SK-N-SH (cell line): ENCODE results near the gene AP5B1. TPM values are rescaled to one million over a fixed set of nuclear protein-coding genes. Genes with fewer than 3 reads are reported as not detected.

Experiments used
- CTCF ChIA-PET: fragments of 300-600, 350-600 bp; formaldehyde crosslinking; extraction: SDS; loops from one replicate; lab custom pipeline; 2021; lab: Yijun Ruan, JAX
- POLR2A ChIA-PET: fragments of 350-600 bp; sonication (Branson Sonifier 250); formaldehyde crosslinking; extraction: SDS; loops from one replicate; lab custom pipeline; 2020; ENCODE audit warnings: antibody characterized with exemption, inconsistent platforms; lab: Yijun Ruan, JAX
- DNase-seq: peaks from one replicate; pipeline ENCODE4 v3.0.0; 2012
- H2AFZ ChIP-seq: fragments of 200-600 bp; sonication (generic); 2 replicates; pipeline ENCODE4 v1.8.1; 2016; ENCODE audit warnings: antibody characterized with exemption, mild to moderate bottlenecking, low read depth
- H3F3A ChIP-seq: fragments of 200-600 bp; sonication (generic); replicated peaks from 2 replicates; pipeline ENCODE3; 2016; ENCODE audit warnings: antibody characterized with exemption, mild to moderate bottlenecking; ENCODE audit not compliant: insufficient read depth
- H3K27ac ChIP-seq, 2 experiments: fragments of 200-500 bp in 1 of 2; fragments of 200-600 bp in 1 of 2; sonication (Bioruptor generic) in 1 of 2; sonication (generic), shearing (Covaris generic) in 1 of 2; 2 replicates each; pipeline versions ENCODE4 v1.5.1 to v1.6.1; 2014 to 2016; ENCODE audit warnings: low read depth in 2 of 2, inconsistent platforms in 1 of 2, low read length in 1 of 2, mild to moderate bottlenecking in 1 of 2, mixed read lengths in 1 of 2
- H3K27me3 ChIP-seq: fragments of 200-600 bp; sonication (generic), shearing (Covaris generic); 2 replicates; pipeline ENCODE4 v1.6.1; 2016; ENCODE audit warnings: mixed run types; ENCODE audit not compliant: insufficient read depth
- H3K36me3 ChIP-seq, 2 experiments: fragments of 200-500 bp in 1 of 2; fragments of 200-600 bp in 1 of 2; sonication (Bioruptor generic) in 1 of 2; sonication (generic) in 1 of 2; replicated peaks in 1 of 2; 2 replicates each; pipeline versions ENCODE3 to v1.5.1; 2014 to 2016; ENCODE audit warnings: low read length in 1 of 2, mild to moderate bottlenecking in 1 of 2; ENCODE audit not compliant: insufficient read depth in 2 of 2, control insufficient read depth in 1 of 2
- H3K4me1 ChIP-seq, 2 experiments: fragments of 200-500 bp in 1 of 2; fragments of 200-600 bp in 1 of 2; sonication (Bioruptor generic) in 1 of 2; sonication (generic), shearing (Covaris generic) in 1 of 2; 2 replicates each; pipeline versions ENCODE4 v1.5.1 to v1.6.1; 2014 to 2016; ENCODE audit warnings: low read depth in 1 of 2, low read length in 1 of 2, mixed run types in 1 of 2; ENCODE audit not compliant: insufficient read depth in 2 of 2, control insufficient read depth in 1 of 2
- H3K4me2 ChIP-seq: fragments of 200-600 bp; sonication (generic), shearing (Covaris generic); 2 replicates; pipeline ENCODE4 v1.6.1; 2017; ENCODE audit warnings: mixed run types
- H3K4me3 ChIP-seq, 2 experiments: fragments of 200-500 bp in 1 of 2; fragments of 200-600 bp in 1 of 2; sonication (Bioruptor generic) in 1 of 2; sonication (generic), shearing (Covaris generic) in 1 of 2; 2 replicates each; pipeline versions ENCODE4 v1.5.1 to v1.8.1; 2014 to 2016; ENCODE audit warnings: low read depth in 2 of 2, inconsistent platforms in 1 of 2, low read length in 1 of 2, mild to moderate bottlenecking in 1 of 2, mixed read lengths in 1 of 2, moderate library complexity in 1 of 2
- H3K79me2 ChIP-seq: fragments of 200-600 bp; sonication (generic); 2 replicates; pipeline ENCODE4 v1.8.1; 2017; ENCODE audit warnings: mild to moderate bottlenecking; ENCODE audit not compliant: insufficient read depth
- H3K9ac ChIP-seq: fragments of 200-600 bp; sonication (generic); 2 replicates; pipeline ENCODE4 v1.6.1; 2017; ENCODE audit warnings: mixed run types
- H3K9me2 ChIP-seq: fragments of 200-600 bp; sonication (generic); 2 replicates; pipeline ENCODE4 v1.6.1; 2017; ENCODE audit warnings: mixed run types
- H3K9me3 ChIP-seq: fragments of 200-600 bp; sonication (generic); 2 replicates; pipeline ENCODE4 v1.6.1; 2017; ENCODE audit warnings: mixed run types, mild to moderate bottlenecking, moderate library complexity
- H4K20me1 ChIP-seq: fragments of 200-600 bp; sonication (generic); 2 replicates; pipeline ENCODE4 v1.6.1; 2017; ENCODE audit warnings: mild to moderate bottlenecking, mixed run types; ENCODE audit not compliant: insufficient read depth
- CTCF ChIP-seq: fragments of 200-600 bp; sonication (generic); IDR thresholded peaks from 2 replicates; pipeline ENCODE4 v1.6.1; 2017; ENCODE audit warnings: antibody characterized with exemption, mild to moderate bottlenecking, moderate library complexity
- EP300 ChIP-seq, 2 experiments: IDR thresholded peaks; 2 replicates each; pipeline versions ENCODE4 v1.4.0 to v1.6.1; 2012; ENCODE audit warnings: borderline replicate concordance in 1 of 2, low read depth in 1 of 2, low read length in 1 of 2
- EZH2phosphoT487 ChIP-seq: fragments of 200-600 bp; sonication (generic); IDR thresholded peaks from 2 replicates; pipeline ENCODE4 v1.6.1; 2017; ENCODE audit warnings: low read depth, mixed run types, mild to moderate bottlenecking, antibody characterized with exemption, moderate library complexity, borderline replicate concordance
- FOSL2 ChIP-seq: IDR thresholded peaks from 2 replicates; pipeline ENCODE4 v1.4.0; 2012; ENCODE audit warnings: low read depth, mild to moderate bottlenecking, moderate library complexity, borderline replicate concordance
- GABPA ChIP-seq: IDR thresholded peaks from 2 replicates; pipeline ENCODE4 v1.4.0; 2012; ENCODE audit warnings: low read depth, mild to moderate bottlenecking
- GATA2 ChIP-seq: sonication (generic); formaldehyde crosslinking; IDR thresholded peaks from 2 replicates; pipeline ENCODE4 v1.5.0; 2020; ENCODE audit warnings: mild to moderate bottlenecking, missing genetic modification reagents
- JUND ChIP-seq: IDR thresholded peaks from 2 replicates; pipeline ENCODE4 v1.4.0; 2012
- MEF2A ChIP-seq: IDR thresholded peaks from 2 replicates; pipeline ENCODE4 v1.4.0; 2012; ENCODE audit warnings: low read depth, borderline replicate concordance
- NFIC ChIP-seq: IDR thresholded peaks from 2 replicates; pipeline ENCODE4 v1.4.0; 2012; ENCODE audit warnings: borderline replicate concordance
- NRF1 ChIP-seq: IDR thresholded peaks from 2 replicates; pipeline ENCODE4 v1.6.1; 2012; ENCODE audit warnings: low read depth, mild to moderate bottlenecking, low read length
- SMC3 ChIP-seq: IDR thresholded peaks from 2 replicates; pipeline ENCODE4 v1.6.1; 2012; ENCODE audit warnings: low read depth, low read length, improper control_type of control experiment
- TAF1 ChIP-seq: IDR thresholded peaks from 2 replicates; pipeline ENCODE4 v1.6.1; 2012; ENCODE audit warnings: low read depth, mild to moderate bottlenecking, low read length, moderate library complexity, borderline replicate concordance
- USF1 ChIP-seq: IDR thresholded peaks from 2 replicates; pipeline ENCODE4 v1.4.0; 2012; ENCODE audit warnings: low read depth, borderline replicate concordance
- WGBS: methylation state at CpG from one replicate; pipeline ENCODE4 v1.1.6; 2017; ENCODE audit warnings: low lambda C conversion rate; 5-methylcytosine and 5-hydroxymethylcytosine counted together
- polyA plus RNA-seq, 3 experiments: library from polyadenylated mRNA; depleted of rRNA; stranded (reverse); fragments of >200 nt; gene quantifications; 2 replicates each; pipeline ENCODE4 v1.2.3, GENCODE V29; 2012

Gene AP5B1
- polyA plus RNA-seq, 1 of the 3 experiments (the other 2 are of a cell fraction) = 3.8 TPM

GRCh38 chr11:65788821-65789220 lies 8.0 kb upstream of the AP5B1 start:
- no peaks in the 10 kb centered on the region for H4K20me1 ChIP-seq
- H3K9me2 ChIP-seq = no peaks in the 10 kb centered on the region
- no peak overlapping the region for H2AFZ ChIP-seq
- ChIA-PET CTCF (interaction anchor here (1.1 to 19.1 kb wide), 6 partner anchors 7 to 96 kb away, joined by 3 to 152 read pairs (median 14); partner anchors contain the start of genes AP5B1 and KAT5), POLR2A (no interaction called here)
- no peak overlapping the region for H3K9ac ChIP-seq
- no peak for TF ChIP-seq TAF1
- TF ChIP-seq NFIC = no peak
- TF ChIP-seq EP300 (IDR thresholded peaks at IDR 0.05; ENCODE audit: borderline replicate concordance in 1 of 2, low read depth in 1 of 2, low read length in 1 of 2) = no peak
- TF ChIP-seq GABPA = no peak
- no peak for TF ChIP-seq JUND
- no peak for TF ChIP-seq USF1
- no peak for TF ChIP-seq GATA2 (CRISPR knock-in tag)
- no peak for TF ChIP-seq CTCF
- TF ChIP-seq MEF2A = no peak
- no peak for TF ChIP-seq FOSL2
- TF ChIP-seq SMC3 = no peak
- peak; percentile 27 for DNase-seq
- H3K4me3 ChIP-seq = no peak overlapping the region
- H3F3A ChIP-seq = no peaks in the 10 kb centered on the region
- peaks cover 38% of the 10 kb centered on the region for H3K27me3 ChIP-seq
- no peaks in the 10 kb centered on the region for H3K36me3 ChIP-seq
- H3K9me3 ChIP-seq = no peaks in the 10 kb centered on the region
- peaks cover 0 to 2% of the 10 kb centered on the region in 2 experiments; a peak in 1 of 4 replicates for H3K4me1 ChIP-seq
- H3K27ac ChIP-seq = no peak overlapping the region
- no peak overlapping the region for H3K4me2 ChIP-seq
- 68% methylated on average over 6 of the region's 6 CpGs for WGBS
- no peaks in the 10 kb centered on the region for H3K79me2 ChIP-seq

GRCh38 chr11:65787649-65788622 lies 7.2 kb upstream of the AP5B1 start:
- peak; percentile 70 for DNase-seq
- ChIA-PET POLR2A (no interaction called here), CTCF (interaction anchor here (1.1 to 19.1 kb wide), 5 partner anchors 7 to 97 kb away, joined by 3 to 152 read pairs (median 19); partner anchors contain the start of genes AP5B1 and KAT5)
- Histone ChIP-seq H3K4me1 (peaks cover 0 to 2% of the 10 kb centered on the region in 2 experiments; a peak in 1 of 4 replicates), H4K20me1 (no peaks in the 10 kb centered on the region), H2AFZ (no peak overlapping the region), H3K4me3 (no peak overlapping the region; a peak in 1 of 4 replicates), H3K4me2 (no peak overlapping the region), H3K27ac (no peak overlapping the region), H3K27me3 (peaks cover 38% of the 10 kb centered on the region), H3K79me2 (no peaks in the 10 kb centered on the region), H3K9me3 (no peaks in the 10 kb centered on the region), H3F3A (peaks cover 9% of the 10 kb centered on the region), H3K36me3 (no peaks in the 10 kb centered on the region), H3K9ac (no peak overlapping the region), H3K9me2 (no peaks in the 10 kb centered on the region)
- peak; percentile 57; the same call in 1 of the 2 replicates for TF ChIP-seq EZH2phosphoT487
- TF ChIP-seq NRF1 = no peak
- no peak for TF ChIP-seq SMC3
- WGBS = 17% methylated on average over 20 of the region's 64 CpGs
